Epidermal melanocyte (primary cell): ENCODE measurements around the gene ARCN1.

Experiments
- DNase-seq: peaks from one replicate; pipeline ENCODE4 v3.0.0; 2011; ENCODE audit warnings: low spot score; ENCODE audit not compliant: insufficient read length

ARCN1 gene

DNA sequence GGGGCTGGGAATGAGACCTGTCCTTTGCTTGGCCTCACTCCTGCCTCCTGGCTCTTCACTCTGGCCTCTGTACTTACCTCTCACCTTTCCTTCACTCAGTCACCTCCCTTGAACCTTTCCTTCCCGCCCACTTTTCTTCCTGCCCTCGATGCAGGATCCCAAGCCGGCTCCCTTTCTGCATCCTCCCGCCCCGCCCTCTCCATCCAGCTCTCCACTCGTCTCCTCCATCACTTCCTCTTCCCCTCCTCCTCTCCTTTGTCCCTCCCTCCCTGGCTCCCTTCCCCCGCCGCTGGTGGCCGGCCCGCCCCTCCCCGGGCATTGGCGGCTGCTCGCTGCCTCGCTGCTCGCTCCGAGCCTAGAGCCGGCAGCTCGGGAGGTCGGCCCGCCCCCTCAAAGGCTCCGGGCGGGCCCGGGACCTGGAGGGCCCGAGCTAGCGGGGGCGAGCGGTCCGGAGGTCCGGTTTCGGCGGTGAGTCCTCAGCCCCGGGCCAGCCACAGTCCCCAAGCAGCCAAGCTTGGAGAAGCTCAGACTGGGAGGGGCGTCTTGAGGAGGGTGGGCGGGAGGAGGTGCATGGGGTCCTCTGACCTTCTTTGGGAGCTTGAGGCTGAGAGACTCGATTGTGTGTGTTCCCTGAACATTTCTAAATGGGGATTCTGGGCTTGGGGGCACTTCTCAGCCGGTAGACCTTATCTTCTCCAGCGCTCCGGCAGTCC lies 49.0 kb downstream of the ARCN1 start:
- no peak for DNase-seq

DNA sequence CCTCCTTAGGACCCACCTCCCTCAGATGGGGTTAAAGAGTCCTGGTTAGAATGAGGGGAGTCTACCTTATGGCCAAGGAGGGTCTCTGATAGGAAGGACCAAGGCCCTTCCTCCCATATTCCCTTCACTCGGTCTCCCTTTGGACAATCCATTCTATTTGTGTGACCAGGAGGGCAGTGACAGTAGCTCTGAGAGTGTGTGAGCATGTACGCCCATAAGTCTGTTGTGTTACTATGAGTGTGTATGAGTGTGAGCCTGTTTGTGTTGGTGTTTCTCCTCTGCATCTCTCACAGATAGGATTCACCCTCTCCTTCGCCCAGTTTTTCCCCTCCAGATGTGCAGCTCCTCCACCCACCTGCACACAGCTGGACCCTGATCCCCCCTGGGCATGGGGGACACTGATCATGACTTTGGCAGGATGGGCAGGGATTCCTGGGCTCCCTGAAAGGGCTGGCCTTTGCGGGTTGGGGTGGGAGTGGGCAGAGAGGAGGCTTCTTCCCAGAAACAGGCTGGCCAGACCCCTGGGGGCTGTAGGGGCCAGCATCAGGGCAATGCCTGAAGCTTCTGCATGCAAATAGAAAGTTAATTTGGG lies 49.7 kb downstream of the ARCN1 start:
- DNase-seq: no peak

DNA sequence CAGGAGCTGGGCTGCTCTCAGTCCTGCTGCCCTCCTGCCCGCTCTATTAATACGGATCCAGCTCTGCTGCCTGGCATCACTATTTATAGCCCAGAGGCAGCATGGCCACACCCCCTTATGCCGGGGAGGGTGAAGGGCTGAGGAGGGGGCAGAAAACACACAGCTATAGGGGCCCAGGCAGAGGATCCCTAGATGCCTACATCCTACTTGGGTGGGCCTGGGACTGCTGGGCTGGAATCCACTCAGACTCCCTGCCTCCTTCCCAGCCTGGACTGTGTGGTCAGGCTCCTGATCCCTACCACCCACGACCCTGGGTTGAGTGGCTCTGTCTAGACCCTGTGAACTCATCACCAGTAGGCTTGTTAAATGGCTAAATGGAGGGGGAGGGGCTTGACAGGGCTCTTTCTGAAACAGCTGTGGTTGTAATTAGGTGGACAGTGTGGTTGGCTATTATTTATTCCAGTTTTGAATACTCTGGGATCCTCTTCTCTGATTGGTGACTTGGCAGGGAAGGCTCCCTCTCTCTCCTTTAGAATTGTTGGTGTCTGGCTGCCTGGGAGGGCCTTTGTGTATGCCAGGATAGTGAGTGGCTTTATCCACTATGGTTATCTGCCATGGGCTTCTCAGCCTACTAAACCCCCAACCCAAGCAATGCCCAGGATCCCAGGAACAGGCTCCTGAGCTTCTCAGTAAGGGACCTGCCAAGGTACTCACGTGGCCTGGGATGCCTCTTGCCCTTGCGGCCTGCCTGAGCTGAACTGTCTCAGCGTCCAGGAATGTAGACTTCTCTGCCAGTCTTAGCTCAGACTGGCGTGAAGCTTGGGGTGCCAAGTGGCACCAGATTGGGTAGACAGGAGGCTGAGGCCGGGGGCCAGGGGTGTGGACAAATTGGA lies 50.4 kb downstream of the ARCN1 start:
- no peak for DNase-seq

DNA sequence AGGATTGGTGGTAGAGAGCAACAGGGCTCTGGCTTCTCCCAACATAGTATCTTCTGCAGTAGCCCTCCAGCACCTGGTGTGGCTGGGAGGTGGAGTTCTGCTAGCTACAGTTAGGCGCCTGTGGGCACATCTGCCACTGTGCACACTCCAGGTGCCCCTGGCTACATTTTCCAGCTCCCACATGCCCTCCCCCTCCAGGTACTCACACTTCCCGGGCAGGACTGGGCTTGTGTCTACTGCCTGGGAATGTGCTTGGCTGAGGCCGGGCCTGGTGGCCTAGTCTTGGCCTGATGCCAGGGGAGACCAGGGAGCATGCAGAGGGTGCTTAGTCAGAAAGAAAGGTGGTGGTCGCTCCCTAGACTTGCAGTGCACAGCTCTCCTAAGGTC lies 51.1 kb downstream of the ARCN1 start:
- no peak for DNase-seq

DNA sequence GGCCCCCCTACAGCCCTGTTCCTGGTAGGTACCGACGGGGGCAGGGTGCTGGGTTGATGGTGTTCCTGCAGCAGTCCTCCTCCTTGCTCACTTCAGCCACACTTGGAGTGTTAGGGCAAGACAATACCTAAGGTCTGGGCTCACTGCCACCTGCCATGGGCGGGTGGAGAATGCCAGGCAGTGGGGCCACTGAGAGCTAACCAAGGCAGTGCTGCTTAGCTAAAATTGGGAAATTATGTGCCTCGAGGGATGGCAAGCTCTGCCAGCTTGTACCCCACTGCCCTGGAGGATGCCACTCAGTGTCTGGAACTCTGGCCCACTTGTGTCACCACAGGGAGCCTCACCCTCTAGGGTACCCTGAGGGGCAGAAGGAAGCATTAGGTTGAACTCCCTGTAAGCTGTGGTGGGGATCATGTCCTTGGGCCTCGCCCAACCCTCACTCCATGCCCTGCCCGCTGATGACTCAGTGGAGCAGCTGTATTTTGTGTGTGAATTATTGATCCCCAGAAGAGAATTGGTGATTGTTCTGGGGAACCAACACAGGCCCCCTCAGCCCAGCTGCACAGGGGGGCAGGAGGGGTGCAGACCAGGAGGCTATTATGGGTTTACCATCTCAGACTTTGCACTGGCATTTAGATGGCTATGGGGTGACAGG lies 53.0 kb downstream of the ARCN1 start:
- DNase-seq: no peak

DNA sequence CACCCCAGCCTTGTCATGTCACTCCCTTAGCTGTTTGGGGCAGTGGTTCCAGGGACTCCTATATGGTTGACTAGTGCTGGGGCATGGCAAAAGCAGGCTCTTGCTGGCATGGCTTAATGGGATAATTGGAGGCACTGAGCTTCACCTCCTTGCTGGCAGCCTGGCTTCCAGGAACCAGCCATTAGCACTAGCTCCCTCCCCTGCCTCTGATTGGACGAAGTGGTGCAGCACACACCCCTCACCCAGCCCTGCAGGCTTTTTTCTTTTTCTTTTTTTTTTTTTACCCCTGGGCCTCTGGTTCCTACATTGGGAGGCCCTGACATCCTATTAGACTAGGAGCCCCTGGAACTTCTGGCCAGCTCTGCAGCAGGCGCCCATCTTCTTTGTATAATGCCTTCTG lies 53.8 kb downstream of the ARCN1 start:
- DNase-seq: no peak

DNA sequence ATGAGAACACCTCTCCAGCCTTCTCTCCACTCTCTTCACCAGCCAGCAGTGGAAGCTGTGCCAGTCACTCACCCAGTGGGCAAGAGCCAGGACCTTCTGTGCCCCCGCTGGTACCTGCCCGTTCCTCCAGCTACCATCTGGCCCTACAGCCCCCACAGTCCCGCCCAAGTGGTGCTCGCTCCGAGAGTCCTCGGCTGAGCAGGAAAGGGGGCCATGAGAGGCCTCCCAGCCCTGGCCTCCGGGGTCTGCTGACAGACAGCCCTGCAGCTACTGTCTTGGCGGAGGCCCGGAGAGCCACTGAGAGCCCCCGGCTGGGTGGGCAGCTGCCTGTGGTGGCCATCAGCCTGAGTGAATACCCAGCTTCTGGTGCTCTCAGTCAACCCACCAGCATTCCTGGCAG lies 55.4 kb downstream of the ARCN1 start:
- no peak for DNase-seq

DNA sequence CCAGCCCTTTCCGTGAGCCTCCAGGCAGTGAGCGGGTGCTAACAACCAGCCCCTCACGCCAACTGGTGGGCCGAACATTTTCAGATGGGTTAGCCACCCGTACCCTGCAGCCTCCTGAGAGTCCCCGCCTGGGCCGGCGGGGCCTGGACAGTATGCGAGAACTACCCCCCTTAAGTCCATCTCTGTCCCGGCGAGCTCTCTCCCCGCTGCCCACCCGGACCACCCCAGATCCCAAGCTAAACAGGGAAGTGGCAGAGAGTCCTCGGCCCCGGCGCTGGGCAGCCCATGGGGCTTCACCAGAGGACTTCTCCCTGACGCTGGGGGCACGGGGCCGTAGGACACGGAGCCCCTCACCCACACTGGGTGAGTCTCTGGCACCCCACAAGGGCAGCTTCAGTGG lies 55.8 kb downstream of the ARCN1 start:
- DNase-seq: no peak

DNA sequence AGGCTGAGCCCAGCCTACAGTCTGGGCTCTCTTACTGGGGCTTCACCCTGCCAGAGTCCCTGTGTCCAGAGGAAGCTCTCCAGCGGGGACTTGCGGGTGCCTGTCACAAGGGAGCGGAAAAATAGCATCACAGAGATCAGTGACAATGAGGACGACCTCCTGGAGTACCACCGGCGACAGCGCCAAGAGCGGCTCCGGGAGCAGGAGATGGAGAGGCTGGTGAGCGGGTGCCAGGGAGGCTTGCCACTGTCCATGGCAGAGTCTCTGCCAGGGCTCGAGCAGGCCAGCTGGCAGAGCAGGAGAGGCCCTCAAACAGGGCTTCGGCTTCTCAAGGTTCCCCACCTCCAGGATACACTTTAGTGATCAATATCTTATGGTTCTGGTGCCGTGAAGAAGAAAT lies 56.2 kb downstream of the ARCN1 start:
- no peak for DNase-seq

DNA sequence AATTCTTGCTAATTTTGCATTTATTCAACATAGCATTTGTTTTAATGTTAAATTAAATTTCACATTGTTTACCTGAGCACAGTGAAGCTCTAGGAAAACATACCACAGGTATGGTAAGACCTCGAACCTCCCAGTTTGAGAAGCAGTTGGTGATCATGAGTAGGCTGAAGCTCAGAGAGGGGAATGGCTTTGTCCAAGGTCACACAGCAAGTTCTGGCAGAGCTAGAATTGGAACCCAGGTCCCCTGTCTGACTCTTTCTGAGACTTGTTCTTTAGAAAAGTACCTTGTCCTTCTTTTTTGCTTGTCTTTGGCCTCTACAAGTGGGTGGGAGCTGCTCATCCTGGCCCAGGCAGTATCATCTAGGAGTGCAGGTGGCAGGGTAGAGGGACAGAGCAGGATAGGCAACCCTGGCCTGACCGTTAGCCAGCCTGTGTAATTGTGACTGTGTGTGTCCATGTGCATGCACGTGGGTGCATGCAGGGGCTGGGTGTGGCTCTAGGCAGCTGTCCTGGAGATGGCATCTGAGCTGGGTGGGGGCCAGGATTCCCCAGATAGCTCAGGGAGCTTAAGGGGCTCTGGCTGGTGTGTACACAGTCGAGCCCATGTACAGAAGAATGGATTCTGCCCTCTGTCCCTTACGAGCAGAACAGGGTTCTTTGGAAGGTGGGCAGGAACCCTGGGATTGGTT lies 56.8 kb downstream of the ARCN1 start:
- no peak for DNase-seq

DNA sequence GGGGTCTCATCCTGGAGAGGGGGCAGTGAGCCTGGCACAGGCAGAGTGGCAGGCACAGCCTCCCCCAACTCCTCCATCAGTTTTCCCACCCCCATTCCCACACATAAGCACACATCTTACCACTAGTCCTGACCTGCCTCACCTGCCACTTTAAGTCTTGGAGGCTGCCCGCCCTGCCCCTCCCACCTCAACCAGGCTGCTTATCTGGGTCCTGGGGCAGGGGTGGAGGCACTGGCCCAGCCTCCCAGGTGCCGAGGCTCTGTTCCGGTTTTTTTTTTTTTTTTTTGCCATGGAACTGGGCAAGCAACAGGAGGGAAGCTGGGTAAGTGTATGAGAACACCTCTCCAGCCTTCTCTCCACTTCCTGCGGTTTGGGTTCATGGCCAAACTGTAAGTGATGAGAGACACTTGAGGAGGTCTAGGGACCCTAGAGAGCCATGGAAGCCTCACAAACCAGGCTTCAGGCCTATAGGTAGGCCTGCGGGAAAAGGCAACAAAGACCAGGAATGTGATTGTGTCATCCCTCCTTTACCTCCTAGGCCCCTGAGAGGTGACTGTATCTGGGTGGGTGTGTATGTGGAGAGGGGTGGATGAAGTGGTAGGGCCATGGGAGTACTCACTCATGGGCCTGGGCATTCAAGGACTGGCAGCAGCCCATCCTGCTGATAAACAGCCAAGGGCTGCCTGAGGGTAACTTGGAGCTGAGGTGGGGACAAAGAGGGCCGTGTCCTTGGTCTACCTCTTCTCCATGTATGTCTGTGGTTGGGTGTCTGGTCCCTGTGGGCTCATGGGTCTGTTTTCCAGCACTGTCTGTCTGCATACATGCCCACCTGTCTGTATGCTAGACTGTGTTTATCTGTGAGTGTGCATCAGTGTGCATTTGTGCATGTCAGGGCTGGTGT lies 57.8 kb downstream of the ARCN1 start:
- no peak for DNase-seq

DNA sequence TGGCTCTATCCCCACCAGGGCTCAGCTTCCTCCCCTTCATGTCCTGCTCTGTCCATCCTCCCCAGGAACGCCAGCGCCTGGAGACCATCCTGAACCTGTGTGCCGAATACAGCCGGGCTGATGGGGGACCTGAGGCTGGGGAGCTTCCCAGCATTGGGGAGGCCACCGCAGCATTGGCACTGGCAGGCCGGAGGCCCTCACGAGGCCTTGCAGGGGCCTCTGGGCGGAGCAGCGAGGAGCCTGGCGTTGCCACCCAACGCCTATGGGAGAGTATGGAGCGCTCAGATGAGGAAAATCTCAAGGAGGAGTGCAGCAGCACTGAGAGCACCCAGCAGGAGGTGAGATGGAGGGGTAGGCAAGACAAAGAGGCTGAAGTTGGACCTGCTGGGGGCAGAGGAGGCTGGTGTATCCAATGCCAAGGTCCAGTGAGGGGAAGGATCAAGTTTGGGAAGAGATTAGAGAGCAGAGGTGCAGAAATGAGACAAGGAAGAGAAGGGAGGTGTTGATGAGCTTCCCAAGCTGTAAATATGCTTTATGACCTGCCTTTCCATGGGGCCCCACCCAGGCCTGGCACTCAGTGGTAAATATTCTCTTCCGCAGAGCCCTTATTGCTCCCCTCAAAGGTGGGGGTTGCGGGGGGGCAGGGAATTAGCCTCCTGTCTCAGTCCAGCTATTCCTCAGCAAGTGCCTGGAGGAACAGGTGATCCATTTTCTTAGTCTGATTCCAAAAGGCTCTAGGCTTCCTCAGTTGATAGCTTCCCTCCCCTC lies 59.1 kb downstream of the ARCN1 start:
- DNase-seq: no peak

DNA sequence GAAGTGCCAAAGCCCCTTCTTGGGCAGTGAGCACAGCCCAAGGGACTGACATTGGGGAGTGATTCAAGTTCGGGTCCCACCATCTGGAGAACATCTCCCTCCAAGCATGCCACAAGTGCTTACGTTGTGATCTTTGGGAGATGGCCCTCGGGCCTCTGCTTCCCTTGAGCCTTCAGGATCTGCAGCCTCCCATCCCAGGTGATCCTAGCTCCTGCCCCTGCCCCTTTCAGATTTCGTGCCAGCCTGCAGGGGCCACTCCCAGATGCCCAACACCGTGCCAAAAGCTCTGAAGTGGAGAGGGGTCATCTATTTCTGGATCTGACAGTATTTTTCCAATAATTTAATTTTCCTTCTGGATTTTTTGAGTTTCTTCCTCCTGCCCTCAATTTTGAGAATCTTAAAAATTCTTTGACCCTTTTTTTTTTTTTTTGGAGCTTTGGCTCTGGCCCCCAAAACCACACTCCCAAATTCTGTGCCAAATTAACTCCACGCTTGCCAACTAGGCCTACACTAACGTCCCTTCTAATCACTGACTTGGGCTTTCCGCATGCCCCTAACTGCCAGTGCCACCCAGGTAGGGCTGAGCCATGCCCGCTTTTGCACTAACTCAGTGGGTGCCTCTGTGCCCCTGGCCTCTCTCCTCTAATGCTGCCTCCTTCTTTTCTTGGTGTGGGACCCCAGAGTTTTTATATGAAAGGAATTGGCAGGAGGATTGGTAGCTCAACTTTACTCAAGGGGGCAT lies 60.5 kb downstream of the ARCN1 start:
- no peak for DNase-seq

DNA sequence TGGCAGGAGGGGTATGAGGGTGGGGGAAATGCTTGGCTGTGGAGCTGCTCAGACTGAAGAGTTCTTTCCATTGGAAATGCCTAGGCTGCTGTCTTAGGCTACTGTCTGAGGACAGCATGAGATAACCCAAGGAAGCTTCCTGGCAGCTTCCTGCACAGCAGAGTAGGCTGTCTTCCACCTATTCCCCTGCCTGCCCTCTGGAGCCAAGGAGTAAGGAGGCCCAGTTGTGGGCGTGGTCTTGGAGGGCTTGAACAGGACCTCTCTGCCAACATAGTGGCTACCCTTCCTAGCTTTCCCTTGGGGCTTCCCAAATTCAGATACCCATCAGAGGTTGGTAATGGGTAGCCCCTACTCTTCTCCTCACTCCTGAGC lies 61.1 kb downstream of the ARCN1 start:
- no peak for DNase-seq

DNA sequence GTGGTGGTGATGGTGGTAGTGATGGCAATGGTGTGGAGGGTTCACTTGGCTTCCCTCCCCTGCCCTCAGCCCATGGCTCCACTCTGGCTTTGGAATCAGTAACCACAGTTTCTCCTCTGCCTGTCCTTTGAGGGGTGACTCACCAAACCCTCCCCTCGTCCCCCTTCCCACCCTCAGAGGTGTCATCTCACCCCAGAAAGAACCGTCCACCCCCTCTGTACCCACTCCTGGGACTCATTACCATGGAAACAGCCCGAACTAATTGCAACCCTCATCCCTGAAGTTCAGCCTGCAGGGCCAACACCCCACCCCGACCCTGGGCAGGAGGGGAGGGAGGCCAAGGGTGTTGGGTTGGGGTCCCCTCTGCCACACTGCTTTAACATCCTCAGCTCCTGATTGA lies 61.8 kb downstream of the ARCN1 start:
- DNase-seq: no peak

DNA sequence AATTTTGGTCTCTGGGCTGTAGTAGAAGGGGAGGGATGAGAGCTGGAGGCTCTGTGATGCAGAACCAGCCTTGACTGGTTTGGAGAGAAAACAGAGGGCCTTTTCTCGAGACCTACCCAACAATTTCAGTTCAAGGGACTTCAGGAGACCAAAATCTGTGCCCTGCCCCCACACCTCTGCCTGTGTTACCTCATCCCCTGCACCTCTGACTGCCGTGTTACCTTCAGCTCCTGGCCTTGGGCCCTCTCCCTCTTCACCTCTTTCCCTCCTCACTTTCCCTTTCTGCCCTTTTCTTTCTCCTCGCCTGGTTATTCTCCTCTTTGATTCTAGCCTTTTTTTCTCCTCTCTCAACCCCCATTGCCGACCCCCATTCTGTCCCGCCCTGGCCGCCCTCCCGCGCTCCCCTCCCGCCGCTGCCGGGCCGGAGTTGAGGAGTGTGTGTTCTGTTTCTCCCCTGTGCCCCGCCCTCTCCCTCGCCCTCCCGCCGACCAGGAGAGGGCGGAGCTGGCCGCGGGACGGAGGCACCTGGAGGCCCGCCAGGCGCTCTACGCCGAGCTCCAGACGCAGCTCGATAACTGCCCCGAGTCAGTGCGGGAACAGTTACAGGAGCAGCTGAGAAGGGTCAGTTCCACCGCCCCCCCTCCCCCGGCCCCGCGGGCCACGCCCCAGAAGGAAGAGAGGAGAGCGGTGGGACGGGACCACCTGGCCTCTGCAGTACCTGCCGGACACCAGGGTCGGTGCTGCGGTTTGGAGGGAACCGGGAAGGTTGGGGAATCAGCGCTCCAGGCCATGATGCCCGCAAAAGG lies 62.4 kb downstream of the ARCN1 start:
- no peak for DNase-seq

DNA sequence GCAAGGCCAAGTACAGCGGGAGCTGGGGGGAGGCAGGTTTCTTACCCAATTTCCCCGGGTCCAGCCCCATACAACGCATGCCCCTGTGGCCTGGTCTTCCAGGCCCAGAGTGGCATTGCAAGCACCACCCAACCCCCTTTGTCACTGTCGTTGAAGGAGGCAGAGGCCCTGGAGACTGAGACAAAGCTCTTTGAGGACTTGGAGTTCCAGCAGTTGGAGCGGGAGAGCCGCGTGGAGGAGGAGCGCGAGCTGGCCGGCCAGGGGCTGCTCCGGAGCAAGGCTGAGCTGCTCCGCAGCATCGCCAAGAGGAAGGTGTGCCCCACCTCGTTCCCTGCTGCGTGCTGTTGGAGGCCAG lies 63.0 kb downstream of the ARCN1 start:
- no peak for DNase-seq

DNA sequence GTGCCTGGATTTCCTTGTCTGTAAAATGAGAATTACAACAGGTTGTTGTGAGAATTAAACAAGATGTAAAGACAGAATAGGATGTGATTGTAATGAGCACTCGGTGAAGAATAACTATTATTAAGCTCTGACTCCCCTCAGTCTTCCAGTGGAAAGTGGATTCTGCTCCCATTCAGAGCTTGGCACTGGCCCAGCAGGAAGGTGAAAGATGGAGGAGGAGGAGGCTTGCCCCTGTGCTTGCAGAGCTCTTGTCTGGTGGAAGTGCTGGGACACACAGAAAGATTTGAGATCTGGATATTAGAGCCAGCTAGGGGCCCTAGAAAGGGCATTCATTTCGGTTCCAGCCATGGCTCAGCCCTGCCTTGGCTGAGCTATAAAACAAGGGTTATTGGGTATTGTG lies 63.4 kb downstream of the ARCN1 start:
- DNase-seq: no peak
